Erythroblast (primary cell): ENCODE results near the gene NSG1.

ENCODE experiments used
- GATA1 ChIP-seq: IDR thresholded peaks from 2 replicates; pipeline ENCODE4 v1.6.1; 2011; ENCODE audit warnings: low read depth, mild to moderate bottlenecking, control low read depth, low read length, moderate library complexity
- POLR2A ChIP-seq: IDR thresholded peaks from 2 replicates; pipeline ENCODE4 v1.6.1; 2011; ENCODE audit warnings: mild to moderate bottlenecking, low read length

GRCh38 chr4:4358093-4358854, 28.6 kb upstream of the NSG1 start:
- TF ChIP-seq POLR2A (no peak), GATA1 (no peak)
